ENCODE results near the gene HMCN1. TPM values are rescaled to one million over a fixed set of nuclear protein-coding genes. Genes with fewer than 3 reads are reported as not detected.

Gene HMCN1
- total RNA-seq, 8 experiments from 2014 or later, result 0.43 to 56.8 (median 6.8) TPM

DNA sequence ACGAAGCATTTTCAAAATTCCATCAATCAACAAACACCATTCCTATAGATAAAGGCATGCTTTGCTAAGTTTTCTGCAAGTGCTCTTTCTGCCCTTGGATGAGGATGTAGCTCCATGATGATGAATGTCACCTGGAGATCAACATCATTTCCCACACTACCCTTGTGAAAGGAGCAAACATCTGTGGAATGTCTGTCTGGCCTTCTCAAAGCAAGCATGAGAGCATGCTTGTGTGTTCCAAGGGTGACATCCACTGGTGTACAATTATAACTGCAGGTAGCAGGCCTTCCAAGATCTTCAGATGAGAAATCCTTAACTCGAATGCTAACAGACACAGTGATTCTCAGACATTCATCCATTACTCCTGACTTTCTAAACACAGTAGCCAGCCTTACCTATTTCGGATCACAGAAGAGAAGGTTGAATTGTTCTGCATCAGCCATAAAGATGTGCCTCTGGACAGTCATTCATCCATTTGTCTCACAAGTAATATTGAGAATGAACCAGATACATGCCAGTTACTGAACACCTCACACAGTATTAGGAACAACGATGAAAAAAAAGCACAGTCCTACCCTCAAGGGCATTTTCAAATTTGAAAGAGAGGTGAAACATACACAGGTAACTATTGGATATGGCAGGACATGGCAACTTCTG is 478.5 kb downstream of the HMCN1 start:
- no peaks in the 10 kb centered on the region for H3K4me1 ChIP-seq (replicated peaks in 1 of 2)
- in situ Hi-C loops (cut with MboI; ENCODE audit: low pct_unique_long_range_greater_than_20kb in 2 of 9, low sequenced_read_pairs in 9 of 9, unreplicated experiment in 9 of 9), result loop anchor here in 7 of 9 experiments (25.0 kb wide), 4 partner anchors 400 to 1400 kb away; partner anchors contain the start of gene HMCN1 (in 3 of the 7)
- no peak overlapping the region for H3K4me3 ChIP-seq
- WGBS, 10 experiments, result 37 to 79% (median 56%) methylated on average over 2 to 4 of the region's 4 CpGs; no CpG with 5 or more reads in 2 of the 10 experiments
- ATAC-seq (replicated peaks in 6 of 8), result peak; percentile 80 to 98 (median 88)
- no peak overlapping the region for H3K27ac ChIP-seq

DNA sequence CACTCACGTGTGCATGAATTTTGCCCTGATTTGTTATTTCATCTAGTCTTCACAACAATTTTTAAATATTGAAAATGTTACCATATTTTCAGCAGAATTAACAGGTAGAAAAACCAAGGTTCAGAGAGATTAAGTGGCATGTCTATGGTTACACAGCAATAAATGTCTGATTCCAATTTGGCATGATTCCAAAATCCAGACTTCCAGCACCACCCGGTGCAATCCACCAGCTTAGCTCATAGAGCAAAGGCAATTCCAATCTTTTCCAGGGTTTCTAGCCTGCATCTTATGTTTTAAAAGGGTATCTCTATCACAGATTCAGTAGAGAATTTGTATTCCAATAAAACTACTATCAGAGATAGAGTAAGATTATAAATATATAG is 479.0 kb downstream of the HMCN1 start:
- in situ Hi-C loops (cut with MboI; ENCODE audit: low pct_unique_long_range_greater_than_20kb in 2 of 9, low sequenced_read_pairs in 9 of 9, unreplicated experiment in 9 of 9), result loop anchor here in 7 of 9 experiments (25.0 kb wide), 4 partner anchors 401 to 1401 kb away; partner anchors contain the start of gene HMCN1 (in 3 of the 7)
- Histone ChIP-seq H3K4me3 (no peak overlapping the region), H3K27ac (no peak overlapping the region), H3K4me1 (replicated peaks in 1 of 2) (no peaks in the 10 kb centered on the region)
- WGBS, 10 experiments, result 8 to 100% (median 89%) methylated on average over 1 to 2 of the region's 2 CpGs; no CpG with 5 or more reads in 1 of the 10 experiments
- ATAC-seq (replicated peaks in 6 of 8), result no peak

DNA sequence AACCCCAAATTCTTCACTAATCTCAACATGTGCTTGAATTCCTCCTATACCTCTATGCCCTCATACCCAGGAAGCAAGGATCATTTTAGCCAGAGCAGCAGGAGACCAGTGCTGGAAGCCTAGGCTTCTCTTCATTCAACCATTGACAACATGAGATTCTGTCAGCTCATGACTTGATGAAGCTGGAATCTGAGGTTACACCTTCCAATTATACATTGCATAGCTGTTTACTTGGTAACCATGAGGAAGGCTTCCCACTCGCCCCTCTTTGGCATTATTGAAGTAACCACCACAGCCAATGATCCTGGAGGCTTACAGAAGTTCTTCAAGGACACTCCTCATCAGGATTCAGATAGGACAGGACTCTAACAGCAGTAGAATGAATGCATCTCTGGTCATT is 480.6 kb downstream of the HMCN1 start:
- Histone ChIP-seq H3K4me1 (replicated peaks in 1 of 2) (no peaks in the 10 kb centered on the region), H3K27ac (no peak overlapping the region), H3K4me3 (no peak overlapping the region)
- in situ Hi-C loops (cut with MboI; ENCODE audit: low pct_unique_long_range_greater_than_20kb in 2 of 9, low sequenced_read_pairs in 9 of 9, unreplicated experiment in 9 of 9), result loop anchor here in 7 of 9 experiments (25.0 kb wide), 4 partner anchors 402 to 1402 kb away; partner anchors contain the start of gene HMCN1 (in 3 of the 7)
- WGBS, 10 experiments, result 25 to 86% (median 53%) methylated on average over 1 of the region's 1 CpG; no CpG with 5 or more reads in 4 of the 10 experiments
- ATAC-seq (replicated peaks in 6 of 8), result peak in 2 of 8 experiments; percentile 71 to 73

DNA sequence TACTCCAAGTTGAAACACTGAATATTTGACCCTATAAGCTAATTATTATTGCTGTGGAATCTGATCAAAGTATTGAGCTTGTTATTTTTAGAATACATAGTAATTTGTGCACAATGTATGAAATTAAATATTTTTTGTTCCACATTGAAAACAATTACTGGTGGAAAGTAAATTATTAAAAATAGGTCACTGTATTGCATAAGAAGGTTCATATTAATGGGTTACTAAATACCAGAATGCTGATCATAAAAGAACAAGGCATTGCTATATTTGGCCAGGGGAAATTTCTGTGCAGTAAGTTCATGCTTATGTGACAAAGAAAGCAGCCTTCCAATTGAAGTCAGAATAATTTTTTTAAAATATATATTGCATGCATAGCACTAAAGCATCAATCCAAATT is 481.4 kb downstream of the HMCN1 start:
- ATAC-seq (replicated peaks in 6 of 8), result no peak
- Histone ChIP-seq H3K27ac (no peak overlapping the region), H3K4me1 (replicated peaks in 1 of 2) (no peaks in the 10 kb centered on the region), H3K4me3 (no peak overlapping the region)
- in situ Hi-C loops (cut with MboI; ENCODE audit: low pct_unique_long_range_greater_than_20kb in 2 of 9, low sequenced_read_pairs in 9 of 9, unreplicated experiment in 9 of 9), result loop anchor here in 7 of 9 experiments (25.0 kb wide), 4 partner anchors 403 to 1403 kb away; partner anchors contain the start of gene HMCN1 (in 3 of the 7)

DNA sequence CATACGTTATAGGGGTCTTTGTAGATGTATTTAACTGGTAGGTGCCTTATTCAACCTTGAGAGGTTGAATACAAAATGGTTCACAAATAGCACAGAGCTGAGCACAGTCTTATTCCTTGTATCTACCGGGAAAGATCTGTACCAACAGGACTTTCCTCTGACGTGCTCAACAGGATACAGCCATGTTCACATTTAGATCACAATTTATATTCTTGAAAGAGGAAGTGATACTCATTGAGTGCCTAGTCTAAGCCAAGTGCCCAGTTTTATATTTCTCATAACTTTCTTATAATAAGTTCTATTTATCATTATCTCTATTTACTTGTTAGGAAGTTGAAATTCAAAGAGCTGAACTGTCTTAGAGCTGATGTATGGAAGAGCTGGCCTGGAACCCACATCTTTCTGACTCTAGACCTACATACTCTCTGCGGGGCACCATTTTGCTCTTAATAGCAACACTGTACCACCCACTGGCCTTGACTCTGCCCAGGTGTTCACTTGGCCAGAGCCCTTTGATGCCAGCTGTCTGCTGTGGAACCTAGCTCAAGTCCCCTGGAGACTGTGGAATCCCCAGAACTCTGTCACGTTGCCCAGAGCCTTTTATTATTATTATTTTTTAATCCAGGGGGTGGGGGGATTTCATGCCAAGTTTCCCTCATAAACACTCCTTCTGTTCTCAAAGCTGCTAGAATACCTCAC is 484.6 kb downstream of the HMCN1 start:
- ATAC-seq (replicated peaks in 6 of 8), result no peak
- WGBS, 10 experiments, result 29 to 93% (median 80%) methylated on average over 1 to 5 of the region's 5 CpGs; no CpG with 5 or more reads in 1 of the 10 experiments
- in situ Hi-C loops (cut with MboI; ENCODE audit: low pct_unique_long_range_greater_than_20kb in 2 of 9, low sequenced_read_pairs in 9 of 9, unreplicated experiment in 9 of 9), result loop anchor here in 7 of 9 experiments (25.0 kb wide), 4 partner anchors 407 to 1407 kb away; partner anchors contain the start of gene HMCN1 (in 3 of the 7)
- no peak overlapping the region for H3K27ac ChIP-seq
- H3K4me3 ChIP-seq, result no peak overlapping the region
- no peaks in the 10 kb centered on the region for H3K4me1 ChIP-seq (replicated peaks in 1 of 2)

DNA sequence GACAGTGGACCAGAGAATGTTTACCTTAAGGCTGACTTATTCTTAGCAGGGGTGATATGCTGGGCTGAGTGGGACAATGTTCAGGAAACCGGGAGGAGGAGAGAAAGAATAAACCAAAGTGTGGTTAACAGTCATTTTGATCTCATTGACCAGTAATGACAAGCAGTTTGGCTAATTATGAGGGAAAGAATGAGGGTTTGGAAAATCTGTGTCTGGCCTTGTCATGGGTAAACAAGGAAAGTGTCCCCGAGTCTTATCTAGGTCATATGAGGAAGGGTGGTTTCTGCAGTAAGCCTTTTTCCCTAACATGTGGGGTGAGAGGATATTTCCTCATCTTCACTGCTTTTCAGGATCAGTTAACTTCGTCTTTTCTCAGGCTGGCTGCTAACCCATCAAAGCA is 485.9 kb downstream of the HMCN1 start:
- 4 to 86% (median 61%) methylated on average over 1 to 3 of the region's 3 CpGs for WGBS, 10 experiments
- H3K4me1 ChIP-seq (replicated peaks in 1 of 2), result no peaks in the 10 kb centered on the region
- no peak overlapping the region for H3K27ac ChIP-seq
- no peak overlapping the region for H3K4me3 ChIP-seq
- ATAC-seq (replicated peaks in 6 of 8), result no peak
- in situ Hi-C loops (cut with MboI; ENCODE audit: low pct_unique_long_range_greater_than_20kb in 2 of 9, low sequenced_read_pairs in 9 of 9, unreplicated experiment in 9 of 9), result loop anchor here in 7 of 9 experiments (25.0 kb wide), 4 partner anchors 408 to 1408 kb away; partner anchors contain the start of gene HMCN1 (in 3 of the 7)

DNA sequence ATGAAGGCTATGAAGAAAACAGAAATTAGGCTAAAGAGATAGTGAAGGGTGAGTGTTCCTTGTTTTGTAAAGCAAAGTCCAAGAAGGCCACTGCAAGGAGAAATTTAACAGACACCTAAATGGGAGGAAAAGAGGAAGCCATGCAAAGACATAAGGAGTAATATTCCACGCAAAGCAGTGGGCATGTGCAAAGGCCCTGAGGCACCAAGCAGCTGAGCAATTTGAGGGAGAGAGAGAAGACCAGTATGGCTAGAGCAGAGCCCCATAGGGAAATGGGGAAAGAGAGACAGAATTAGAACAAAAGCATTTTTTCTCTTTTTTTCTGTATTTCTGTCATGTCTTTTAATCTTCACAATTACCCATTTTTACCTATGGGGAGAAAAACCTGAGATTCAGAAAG is 486.7 kb downstream of the HMCN1 start:
- H3K4me3 ChIP-seq, result no peak overlapping the region
- 40 to 100% (median 96%) methylated on average over 1 of the region's 1 CpG; no CpG with 5 or more reads in 2 of the 10 experiments for WGBS, 10 experiments
- H3K27ac ChIP-seq, result no peak overlapping the region
- in situ Hi-C loops (cut with MboI; ENCODE audit: low pct_unique_long_range_greater_than_20kb in 2 of 9, low sequenced_read_pairs in 9 of 9, unreplicated experiment in 9 of 9), result loop anchor here in 7 of 9 experiments (25.0 kb wide), 4 partner anchors 409 to 1409 kb away; partner anchors contain the start of gene HMCN1 (in 3 of the 7)
- ATAC-seq (replicated peaks in 6 of 8), result no peak
- no peaks in the 10 kb centered on the region for H3K4me1 ChIP-seq (replicated peaks in 1 of 2)

DNA sequence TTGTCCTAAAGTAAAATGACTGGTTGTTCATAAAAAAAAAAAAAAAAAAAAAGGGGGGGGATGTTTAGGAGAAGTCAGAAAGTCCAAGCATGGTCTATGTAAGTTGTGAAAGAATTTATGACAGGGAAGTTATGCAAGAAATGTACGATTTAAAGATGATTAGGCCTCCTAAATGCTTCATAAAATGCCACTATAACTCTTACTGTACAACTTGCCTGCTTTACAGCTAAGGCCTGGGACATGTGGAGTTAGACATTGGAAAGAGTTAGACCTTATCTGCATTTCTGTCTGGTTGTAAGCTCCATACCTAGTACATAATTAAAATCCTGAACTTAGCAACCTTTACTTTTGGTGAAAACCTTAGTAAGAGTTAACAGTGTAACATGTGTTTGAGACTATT is 490.9 kb downstream of the HMCN1 start:
- Histone ChIP-seq H3K27ac (no peak overlapping the region), H3K4me1 (replicated peaks in 1 of 2) (no peaks in the 10 kb centered on the region), H3K4me3 (no peak overlapping the region)
- in situ Hi-C loops (cut with MboI; ENCODE audit: low pct_unique_long_range_greater_than_20kb in 2 of 9, low sequenced_read_pairs in 9 of 9, unreplicated experiment in 9 of 9), result loop anchor here in 1 of 9 experiments (25.0 kb wide), 1 partner anchor 1413 kb away; no protein-coding TSS in a partner anchor
- WGBS, 10 experiments, result 13 to 100% (median 83%) methylated on average over 1 of the region's 1 CpG; no CpG with 5 or more reads in 1 of the 10 experiments
- no peak for ATAC-seq (replicated peaks in 6 of 8)

DNA sequence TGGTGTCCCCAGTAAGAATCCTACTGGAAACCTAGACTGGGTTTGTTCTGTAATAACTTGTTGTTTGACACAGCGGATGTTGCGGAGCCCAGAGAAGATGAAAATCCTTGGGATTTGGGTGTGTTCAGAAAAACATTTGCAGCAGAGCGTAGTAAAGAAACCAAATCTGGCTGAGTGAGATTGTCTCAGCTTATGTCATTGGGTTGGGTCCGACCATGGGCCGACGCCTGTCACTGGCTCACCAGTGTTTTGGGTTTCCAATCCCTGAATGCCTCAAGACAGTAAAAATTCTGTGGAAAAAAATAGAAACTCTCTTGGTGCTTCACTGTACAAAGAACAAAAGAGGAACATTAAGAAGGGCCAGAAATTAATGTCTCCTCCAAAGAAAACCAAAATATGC is 494.6 kb downstream of the HMCN1 start:
- in situ Hi-C loops (cut with MboI; ENCODE audit: low pct_unique_long_range_greater_than_20kb in 2 of 9, low sequenced_read_pairs in 9 of 9, unreplicated experiment in 9 of 9), result loop anchor here in 1 of 9 experiments (25.0 kb wide), 1 partner anchor 1416 kb away; no protein-coding TSS in a partner anchor
- ATAC-seq (replicated peaks in 6 of 8), result peak in 2 of 8 experiments; percentile 96 to 97
- 4 to 95% (median 86%) methylated on average over 1 to 6 of the region's 6 CpGs; no CpG with 5 or more reads in 2 of the 10 experiments for WGBS, 10 experiments

DNA sequence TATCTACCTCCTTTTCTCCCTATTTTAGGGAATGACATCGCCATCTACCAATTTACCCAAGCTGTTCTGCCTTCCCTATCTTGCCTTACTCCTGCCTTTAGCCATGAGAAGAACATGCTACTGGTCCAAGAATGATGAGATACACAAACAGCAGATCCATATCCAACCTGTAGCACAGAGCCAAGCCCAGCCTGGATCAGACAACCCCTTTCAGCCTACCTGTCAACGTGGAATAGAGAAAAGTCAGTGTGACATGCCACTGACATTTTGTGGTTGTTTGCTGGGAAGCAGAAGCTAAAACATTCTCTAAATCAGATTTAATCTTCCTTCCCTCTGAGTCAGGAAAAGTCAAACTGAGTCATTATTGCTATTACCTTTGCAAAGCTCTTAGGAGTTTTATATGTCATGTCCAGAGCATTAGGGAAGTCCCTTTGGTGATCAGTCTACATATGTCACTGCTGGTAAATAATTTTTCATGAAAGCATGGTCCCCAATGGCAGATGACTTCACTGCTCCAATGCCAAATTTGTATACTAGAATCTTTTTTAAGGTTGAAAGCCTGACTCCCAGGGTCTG is 497.8 kb downstream of the HMCN1 start:
- in situ Hi-C loops (cut with MboI; ENCODE audit: low pct_unique_long_range_greater_than_20kb in 2 of 9, low sequenced_read_pairs in 9 of 9, unreplicated experiment in 9 of 9), result loop anchor here in 1 of 9 experiments (25.0 kb wide), 1 partner anchor 1420 kb away; no protein-coding TSS in a partner anchor
- H3K4me1 ChIP-seq (replicated peaks in 1 of 2), result no peaks in the 10 kb centered on the region
- 40 to 100% (median 78%) methylated on average over 1 to 2 of the region's 2 CpGs; no CpG with 5 or more reads in 1 of the 10 experiments for WGBS, 10 experiments
- ATAC-seq (replicated peaks in 6 of 8), result no peak
- H3K4me3 ChIP-seq, result no peak overlapping the region
- no peak overlapping the region for H3K27ac ChIP-seq

More for the DNA sequence above, 494.6 kb downstream of the HMCN1 start:
- Histone ChIP-seq H3K4me3 (no peak overlapping the region), H3K4me1 (replicated peaks in 1 of 2) (no peaks in the 10 kb centered on the region), H3K27ac (no peak overlapping the region)

DNA sequence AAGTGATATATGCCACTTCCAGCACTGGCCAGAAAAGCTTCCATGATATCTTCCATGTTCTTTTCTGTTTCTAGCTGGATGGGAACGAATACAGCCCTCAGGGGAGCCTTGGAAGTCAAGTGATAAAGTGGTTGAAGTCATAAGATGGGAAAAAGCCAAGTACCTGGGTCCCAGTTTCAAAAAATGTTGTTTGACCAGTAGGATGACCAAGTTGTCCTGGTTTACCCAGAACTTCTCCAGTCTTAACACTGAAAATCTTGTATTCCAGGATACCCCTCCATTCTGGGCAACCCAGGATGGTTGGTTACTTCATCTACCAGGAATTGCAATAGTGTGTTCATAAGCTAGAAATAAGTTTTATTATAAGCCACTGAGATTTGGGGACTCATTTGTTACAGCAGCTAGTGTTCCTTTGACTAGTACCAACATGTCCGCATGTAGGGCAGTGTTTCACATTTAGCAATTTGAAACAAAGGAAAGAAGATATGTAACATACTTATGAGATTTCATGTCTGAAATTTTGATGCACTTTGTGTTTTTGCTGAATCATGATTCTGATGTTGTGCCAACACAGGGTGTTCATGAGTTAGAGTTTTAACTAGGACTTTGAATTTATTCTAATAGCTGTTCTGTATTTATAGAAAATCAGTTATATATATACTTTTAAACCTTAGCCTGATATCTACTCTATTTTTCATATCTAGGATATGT is 500.9 kb downstream of the HMCN1 start:
- ATAC-seq (replicated peaks in 6 of 8), result no peak
- in situ Hi-C loops (cut with MboI; ENCODE audit: low pct_unique_long_range_greater_than_20kb in 2 of 9, low sequenced_read_pairs in 9 of 9, unreplicated experiment in 9 of 9), result loop anchor here in 1 of 9 experiments (25.0 kb wide), 1 partner anchor 1423 kb away; no protein-coding TSS in a partner anchor
- no peak overlapping the region for H3K27ac ChIP-seq
- no peak overlapping the region for H3K4me3 ChIP-seq
- WGBS, 10 experiments, result 43 to 100% (median 50%) methylated on average over 1 to 2 of the region's 2 CpGs; no CpG with 5 or more reads in 2 of the 10 experiments
- no peaks in the 10 kb centered on the region for H3K4me1 ChIP-seq (replicated peaks in 1 of 2)

DNA sequence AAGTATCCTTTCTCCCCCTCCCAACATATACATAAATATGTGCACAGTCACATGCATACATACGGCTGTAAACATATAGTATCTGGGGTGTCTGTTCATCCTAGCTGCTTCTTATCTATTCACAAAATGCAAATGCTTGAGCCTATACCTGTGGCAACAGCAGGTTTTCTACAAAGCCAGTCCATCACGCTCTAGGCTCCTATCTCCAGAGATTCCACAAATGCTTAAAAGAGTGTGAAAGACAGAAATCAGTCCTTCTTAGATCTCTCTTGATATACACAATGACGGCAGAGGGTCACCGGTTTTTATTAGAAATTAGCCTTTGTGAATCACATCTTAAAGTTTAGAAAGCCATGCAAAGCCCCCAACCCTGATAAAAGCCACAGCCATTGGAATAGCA is 501.5 kb downstream of the HMCN1 start:
- in situ Hi-C loops (cut with MboI; ENCODE audit: low pct_unique_long_range_greater_than_20kb in 2 of 9, low sequenced_read_pairs in 9 of 9, unreplicated experiment in 9 of 9), result loop anchor here in 1 of 9 experiments (25.0 kb wide), 1 partner anchor 1423 kb away; no protein-coding TSS in a partner anchor
- no peak for ATAC-seq (replicated peaks in 6 of 8)
- Histone ChIP-seq H3K4me1 (replicated peaks in 1 of 2) (no peaks in the 10 kb centered on the region), H3K4me3 (no peak overlapping the region), H3K27ac (no peak overlapping the region)
- 64 to 100% (median 89%) methylated on average over 1 to 4 of the region's 4 CpGs; no CpG with 5 or more reads in 2 of the 10 experiments for WGBS, 10 experiments

All from motor neuron (in vitro differentiated cells).